GM21526 (cell line): ENCODE measurements around the gene OR2A1.
A peak's percentile ranks its signal among the peaks of the same experiment; 100 is the strongest.
"Not testable (repeated sequence)": the region's sequence is repeated elsewhere in the genome, so short reads cannot be mapped to it uniquely, and the experiment has no call there.

Experiments
- ATAC-seq: cut with Tn5 transposase; IDR thresholded peaks from one replicate; pipeline ENCODE4 v1.9.1; 2021; ENCODE audit warnings: moderate library complexity; ENCODE audit not compliant: unreplicated experiment, low FRiP score

The OR2A1 gene, protein sequence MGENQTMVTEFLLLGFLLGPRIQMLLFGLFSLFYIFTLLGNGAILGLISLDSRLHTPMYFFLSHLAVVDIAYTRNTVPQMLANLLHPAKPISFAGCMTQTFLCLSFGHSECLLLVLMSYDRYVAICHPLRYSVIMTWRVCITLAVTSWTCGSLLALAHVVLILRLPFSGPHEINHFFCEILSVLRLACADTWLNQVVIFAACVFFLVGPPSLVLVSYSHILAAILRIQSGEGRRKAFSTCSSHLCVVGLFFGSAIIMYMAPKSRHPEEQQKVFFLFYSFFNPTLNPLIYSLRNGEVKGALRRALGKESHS

DNA sequence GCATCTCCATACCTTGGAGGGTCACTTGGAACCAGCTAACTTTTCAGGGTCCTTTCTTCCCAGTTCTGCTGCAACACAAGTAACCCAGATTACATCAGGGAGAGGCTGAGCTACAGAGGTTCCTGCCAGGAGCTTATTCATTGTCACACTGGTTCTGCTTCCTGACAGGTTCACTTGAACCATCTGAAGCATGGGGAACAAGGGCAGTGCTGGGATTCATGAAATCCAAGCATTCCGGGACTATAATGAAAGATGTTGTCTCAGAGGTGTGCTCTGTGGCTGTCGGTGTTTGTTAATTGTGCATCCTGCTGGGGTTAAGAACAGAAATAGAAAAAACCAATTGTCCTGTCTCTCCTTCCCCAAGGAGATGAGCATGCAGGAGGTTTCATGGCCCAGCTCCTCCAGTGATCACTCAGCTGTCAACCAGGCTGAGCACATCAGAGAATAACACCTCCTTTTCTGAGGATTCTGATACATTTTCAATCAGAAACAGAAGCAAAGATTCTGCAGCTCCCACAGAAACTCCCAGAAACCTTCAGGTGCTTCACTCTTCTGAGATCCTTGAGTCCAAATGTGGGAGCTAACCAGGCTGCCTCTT, at the start of gene OR2A1:
TSS of gene OR2A1 (plus strand) at position 548 of the 598 bp plus-strand sequence. CDS start 5,706 bp downstream, outside the sequence.
- not testable (repeated sequence) for ATAC-seq

DNA sequence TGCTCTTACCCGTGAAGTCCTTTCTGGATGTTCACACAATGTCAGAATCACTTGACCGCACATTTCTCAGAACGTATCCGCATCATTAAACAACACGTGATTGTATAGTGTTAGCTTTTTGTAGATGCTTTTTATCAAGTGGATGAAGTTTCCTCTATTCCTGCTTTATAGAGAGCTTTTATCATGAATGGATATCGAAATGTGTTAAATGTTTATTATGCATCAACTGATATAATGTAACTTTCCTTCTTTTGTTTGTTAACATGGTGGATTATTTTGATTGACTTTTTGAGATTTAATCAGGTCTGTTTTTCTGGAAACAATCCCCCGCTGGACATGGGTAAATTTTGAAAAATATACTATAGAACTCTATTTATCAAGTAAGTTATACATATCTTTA, 47.5 kb upstream of the OR2A1 start, which contains the start of gene OR2A7:
TSS of gene OR2A7 (minus strand) at position 101 of the 400 bp plus-strand sequence. CDS start 5,164 bp downstream, outside the sequence.
- ATAC-seq: not testable (repeated sequence)

DNA sequence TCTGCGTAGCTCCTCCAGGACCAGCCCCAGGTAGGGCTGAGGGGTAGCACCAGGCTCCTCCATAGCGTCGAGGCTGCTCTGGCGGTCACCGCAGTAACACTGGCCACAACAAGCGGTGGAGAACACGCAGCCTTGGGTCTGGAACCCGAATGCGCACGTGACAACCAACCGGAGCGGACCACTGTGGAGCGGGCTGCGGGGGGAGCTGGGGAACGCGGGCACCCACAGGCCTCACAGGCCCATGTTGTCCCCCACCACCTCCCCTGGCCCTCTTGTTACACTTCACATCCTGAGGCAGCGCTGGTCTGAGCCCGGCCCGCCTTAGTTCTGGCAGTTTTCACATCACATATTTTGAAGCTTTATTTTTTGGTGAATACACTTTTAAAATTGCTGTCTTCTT, 43.0 kb upstream of the OR2A1 start, which contains the start of gene CTAGE8:
TSS of gene CTAGE8 (minus strand) at position 101 of the 400 bp plus-strand sequence. CDS start at position 63, 38 bp downstream.
- not testable (repeated sequence) for ATAC-seq

DNA sequence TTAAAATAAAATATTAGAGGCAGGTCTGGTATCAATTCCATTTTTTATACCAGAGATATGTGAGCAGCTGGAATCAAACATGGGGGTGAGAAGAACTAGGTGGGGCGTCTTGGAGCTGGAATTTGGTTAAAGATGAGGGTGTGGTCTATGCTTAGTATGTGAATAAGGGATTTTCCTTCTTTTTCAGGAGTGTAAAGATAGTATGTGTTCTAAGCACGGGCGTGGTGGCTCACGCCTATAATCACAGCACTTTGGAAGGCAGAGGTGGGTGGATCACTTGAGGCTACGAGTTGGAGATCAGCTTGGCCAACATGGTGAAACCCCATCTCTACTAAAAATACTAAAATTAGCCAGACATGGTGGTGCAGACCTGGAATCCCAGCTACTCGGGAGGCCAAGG, 36.9 kb upstream of the OR2A1 start:
- ATAC-seq: not testable (repeated sequence)

DNA sequence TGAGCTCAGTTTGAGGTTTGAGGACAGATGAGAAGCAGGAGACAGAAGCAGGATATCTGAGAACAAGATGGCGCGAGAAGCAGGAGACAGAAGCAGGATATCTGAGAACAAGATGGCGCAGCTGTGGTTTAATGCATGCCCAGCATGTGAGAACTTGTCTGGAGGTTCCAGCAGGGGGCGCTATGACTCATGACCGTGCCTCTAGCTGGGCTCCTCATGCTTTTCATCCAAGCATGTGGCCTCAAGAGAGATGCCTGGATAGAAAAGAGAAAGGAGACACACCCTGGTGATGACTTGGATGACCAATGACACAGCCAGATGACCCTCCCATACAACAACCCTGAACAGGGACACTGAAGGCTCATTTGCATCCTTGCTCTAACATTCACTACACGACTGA, 32.2 kb upstream of the OR2A1 start:
- ATAC-seq: not testable (repeated sequence)

DNA sequence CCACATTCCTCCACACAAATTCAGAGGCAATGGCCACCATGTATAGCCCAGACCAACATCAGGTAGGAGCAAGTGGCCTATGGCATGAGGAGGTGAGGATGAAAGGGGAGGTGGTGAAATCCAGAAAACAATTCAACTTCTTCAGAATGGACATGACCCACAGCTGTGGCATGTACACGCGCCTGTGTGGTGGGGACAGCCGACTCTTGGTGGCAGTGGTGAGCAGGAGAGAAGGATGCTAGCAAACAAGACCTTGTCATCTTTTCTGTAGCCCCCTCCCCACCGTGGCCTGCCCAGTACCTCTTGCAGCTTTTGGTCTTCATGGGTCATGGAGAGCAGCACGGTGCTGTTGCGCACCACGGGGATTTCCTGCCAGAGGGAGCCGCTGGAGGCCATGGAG, 30.2 kb upstream of the OR2A1 start:
- ATAC-seq: not testable (repeated sequence)

DNA sequence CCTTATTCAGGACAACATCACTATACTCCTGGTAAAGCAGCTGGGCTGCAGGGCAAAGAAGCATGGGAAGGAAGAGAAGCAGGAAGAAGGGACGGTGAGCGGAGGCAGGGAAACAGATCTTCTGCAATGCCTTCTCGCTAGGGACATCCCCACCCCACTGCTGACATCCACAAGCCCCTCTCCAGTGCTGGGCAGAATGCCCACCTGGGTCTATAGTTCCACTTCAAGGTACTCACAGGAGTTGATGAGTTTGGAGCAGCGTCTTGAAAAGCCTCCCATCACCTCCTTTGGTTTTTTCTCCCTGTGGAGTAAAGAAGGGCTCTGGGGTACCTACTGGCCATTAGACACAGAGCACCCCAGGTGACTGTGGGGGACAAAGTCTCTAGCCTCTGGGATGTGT, 29.7 kb upstream of the OR2A1 start:
- not testable (repeated sequence) for ATAC-seq

DNA sequence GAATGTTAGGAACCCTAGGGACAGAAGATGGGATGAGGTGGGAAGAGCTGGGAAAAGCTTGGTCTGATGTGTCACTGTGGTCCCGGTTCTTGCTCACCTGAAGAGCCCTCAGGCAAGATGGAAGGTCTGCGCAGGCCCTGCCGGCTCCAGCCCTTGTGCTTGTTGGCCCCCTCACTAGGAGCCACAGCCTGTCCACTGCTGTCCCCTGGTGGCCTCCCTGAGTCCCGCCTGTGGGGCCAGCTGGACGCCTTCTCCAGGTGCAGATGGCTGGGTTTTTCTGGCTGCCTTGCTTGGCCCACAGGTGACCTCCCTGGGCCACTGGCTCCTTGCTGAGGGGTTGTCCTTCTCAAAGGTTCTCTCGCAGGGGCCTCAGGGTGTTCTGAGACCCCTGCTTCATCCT, 28.5 kb upstream of the OR2A1 start:
- not testable (repeated sequence) for ATAC-seq

DNA sequence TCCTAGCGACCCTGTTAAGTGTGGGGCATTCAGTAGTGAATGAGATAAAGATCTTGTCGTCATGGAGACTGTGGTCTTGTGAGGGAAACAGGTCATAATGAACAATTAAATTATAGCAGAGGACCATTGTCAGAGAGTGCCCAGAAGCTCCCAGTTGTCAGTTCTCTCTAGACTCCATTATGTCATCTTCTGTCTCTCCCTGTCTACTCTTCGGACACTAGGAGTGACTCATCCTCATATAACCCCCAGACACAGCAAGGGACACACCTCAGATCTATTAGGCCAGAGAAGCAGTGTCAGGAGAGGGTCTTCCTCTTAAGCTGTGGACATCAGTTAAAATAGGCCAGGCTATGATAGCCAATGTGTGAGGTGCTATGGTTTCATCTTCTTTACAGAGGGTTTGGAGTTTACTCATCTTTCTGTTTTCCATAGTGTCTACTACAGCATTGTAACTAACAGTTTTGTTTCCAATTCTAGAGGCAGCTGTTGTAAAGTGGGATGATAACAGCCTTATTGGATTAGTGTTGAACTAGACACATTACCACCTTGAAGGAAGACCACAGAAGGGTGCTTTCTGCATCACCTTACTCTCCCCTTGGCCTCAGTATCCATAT, 24.9 kb upstream of the OR2A1 start:
- not testable (repeated sequence) for ATAC-seq

DNA sequence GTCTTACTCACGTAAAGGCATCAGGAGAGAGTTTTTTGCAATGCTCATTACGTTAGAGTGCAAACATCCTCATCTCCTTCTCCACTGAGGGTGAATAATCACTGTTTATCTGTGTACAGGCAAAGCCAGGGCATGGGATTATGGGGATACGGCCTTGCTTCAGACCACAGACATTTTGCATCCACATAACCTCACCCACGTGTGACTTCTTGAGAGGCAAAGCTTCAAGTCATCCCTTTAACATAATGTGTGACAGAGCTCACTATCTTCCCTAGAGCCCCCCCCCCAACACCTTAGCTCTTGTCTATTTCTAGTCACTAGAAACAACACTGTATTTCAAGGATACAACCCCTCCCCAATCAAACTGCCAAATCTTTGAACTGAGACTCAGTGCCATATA, 20.6 kb upstream of the OR2A1 start:
- not testable (repeated sequence) for ATAC-seq

DNA sequence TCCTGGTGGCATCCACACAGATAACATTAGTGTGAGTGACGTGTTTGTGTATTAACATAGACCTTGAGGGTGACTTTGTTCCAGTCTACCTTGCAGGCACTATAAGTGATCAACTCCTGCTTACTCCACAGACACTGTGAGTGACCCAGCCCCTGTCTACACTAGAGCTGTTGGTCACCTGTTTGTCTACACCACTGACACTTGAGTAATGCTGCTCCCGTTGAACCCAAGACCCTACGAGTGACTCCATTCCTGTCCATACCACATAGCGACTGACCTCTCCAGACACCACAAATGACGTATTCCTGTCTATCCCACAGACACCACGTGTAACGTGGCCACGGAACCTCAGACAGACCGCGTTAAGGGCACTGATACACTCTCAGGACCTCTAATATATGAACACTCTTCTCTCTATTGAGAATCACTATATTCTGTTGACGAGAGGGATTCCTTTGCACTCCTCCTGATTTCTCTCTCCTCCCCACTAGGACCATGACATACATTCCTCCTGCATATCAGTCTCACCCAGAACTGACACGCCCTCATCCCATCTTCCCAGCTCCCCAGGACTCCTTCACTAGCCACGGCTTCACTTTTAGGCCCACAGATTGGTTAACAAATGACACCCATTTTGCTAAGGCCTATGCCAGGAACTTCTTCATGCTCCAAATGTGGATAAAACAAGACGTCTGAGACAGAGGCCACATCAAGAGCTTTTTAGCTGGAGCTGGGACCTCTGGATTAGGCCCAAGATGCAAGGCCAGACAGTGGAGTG, 19.6 kb upstream of the OR2A1 start:
- ATAC-seq: not testable (repeated sequence)

DNA sequence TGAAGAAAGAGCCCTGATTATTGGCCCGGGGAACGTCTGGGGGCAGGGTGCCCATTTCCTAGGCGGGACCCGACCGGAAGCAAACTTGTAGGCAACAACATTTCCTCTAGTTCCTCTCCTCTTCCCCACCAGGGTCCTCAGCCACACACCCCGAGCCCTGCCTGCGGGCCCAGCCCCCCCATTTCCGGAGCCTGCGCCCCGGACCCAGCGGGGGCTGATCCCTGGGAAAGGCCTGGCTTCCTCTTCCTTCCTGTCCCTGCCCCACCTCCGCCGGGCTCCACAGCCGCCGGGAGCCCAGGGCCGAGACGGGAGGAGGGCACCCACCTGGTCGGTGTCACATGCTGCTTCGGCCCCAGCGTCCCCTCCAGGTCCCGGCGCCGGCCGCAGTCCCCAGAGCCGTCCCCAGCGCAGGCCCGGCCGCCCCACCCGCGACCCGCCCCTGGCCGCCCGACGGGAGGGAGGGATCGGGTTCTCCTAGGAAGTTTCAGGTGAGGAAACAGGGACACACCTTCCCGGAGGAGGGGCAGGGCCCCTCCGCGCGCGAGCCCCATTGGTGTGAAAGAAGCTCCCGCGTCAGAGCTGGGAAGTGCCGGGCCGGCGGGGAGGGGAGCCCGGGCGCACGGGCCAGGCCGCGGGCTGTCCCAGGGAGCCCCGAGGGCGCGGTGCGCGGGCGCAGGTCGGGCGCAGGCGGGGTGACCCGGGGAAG, 18.3 kb upstream of the OR2A1 start:
- peak; percentile 86 for ATAC-seq

DNA sequence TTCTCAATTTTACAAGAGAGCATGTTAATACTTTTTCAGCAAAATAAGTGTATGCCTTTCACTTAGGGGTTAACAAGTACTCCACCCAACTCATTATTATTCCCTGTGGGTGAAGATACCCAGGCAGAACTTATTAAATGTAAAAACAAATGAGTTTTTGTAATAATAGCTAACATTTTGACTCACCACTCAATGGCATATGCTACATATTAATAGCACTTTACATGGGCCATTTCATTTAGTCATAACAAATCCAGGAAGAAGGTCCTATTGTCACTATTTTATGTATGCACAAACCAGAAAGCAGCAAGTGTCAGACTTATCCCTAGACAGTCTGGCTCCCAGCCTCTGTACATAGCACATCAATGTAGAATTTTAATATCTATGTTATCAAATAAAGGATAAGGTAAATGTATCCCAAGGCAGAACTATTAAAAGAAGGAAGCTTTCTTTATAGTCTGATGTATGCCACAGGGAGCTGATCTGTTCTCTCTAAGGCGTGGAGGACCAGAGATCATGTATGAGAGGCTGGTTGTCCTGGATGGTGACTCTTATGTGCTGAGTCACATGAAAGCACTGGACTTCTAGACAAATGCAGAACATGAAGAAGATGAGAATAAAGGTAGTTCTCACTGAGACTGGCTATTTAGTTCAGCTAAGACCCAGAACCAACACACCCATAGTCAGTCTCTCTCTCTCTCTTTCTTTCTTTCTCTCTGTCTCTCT, 9.5 kb upstream of the OR2A1 start:
- not testable (repeated sequence) for ATAC-seq

DNA sequence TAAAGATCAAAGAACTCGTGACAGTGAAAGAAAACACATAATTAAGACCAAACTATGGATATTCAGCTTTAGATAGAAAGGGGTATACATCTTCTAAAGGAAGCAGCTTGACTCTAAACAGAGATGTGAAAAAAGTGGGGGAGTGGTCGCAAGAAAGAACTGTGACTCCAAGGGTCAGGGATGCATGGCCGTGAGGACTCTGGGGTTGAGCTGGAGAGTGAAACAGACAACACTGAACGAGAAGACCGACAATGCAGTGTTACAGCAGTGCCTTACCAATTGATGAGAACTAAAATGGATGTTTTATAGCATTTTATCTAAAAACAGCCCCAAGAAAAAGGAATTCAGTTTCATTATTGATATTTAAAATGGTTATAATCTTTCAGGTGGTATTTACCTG, 8.6 kb upstream of the OR2A1 start:
- ATAC-seq: not testable (repeated sequence)

DNA sequence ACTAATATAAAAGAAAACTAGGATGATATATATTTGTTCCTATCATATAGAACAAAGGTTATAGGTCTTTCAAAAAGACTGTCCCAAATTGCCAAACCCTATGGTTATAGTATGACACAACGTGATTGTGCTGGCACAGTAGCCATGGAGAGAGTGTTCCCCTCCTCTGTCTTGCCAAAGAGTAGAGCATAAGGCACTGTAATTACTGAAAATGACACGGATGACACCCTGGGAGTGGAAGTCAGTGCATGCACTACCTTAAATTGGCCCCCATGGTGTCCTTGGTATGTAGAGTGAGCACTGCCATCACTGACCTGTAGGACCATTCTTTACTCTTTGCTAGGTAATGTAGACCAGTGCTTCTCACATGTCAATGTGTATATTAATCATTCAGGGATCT, 7.1 kb upstream of the OR2A1 start:
- not testable (repeated sequence) for ATAC-seq

DNA sequence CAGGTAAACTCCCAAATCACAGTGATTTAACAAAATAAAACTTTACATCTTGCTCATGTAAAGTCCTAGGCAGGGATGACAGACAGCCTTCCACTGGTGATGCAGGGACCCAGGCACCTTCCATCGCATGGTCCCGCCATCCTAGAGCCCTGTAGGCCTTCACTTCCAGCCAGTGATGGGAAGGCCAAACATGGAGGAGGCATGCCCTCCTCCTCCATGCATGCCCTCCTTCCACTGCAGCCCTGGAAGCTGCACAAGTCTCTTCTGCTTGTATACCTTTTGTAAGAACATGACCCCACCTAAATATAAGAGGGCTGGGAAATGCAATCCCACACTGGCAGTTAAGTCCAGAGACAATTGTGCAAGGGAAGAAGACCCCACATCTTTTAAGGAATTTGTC, 2.5 kb upstream of the OR2A1 start:
- not testable (repeated sequence) for ATAC-seq

DNA sequence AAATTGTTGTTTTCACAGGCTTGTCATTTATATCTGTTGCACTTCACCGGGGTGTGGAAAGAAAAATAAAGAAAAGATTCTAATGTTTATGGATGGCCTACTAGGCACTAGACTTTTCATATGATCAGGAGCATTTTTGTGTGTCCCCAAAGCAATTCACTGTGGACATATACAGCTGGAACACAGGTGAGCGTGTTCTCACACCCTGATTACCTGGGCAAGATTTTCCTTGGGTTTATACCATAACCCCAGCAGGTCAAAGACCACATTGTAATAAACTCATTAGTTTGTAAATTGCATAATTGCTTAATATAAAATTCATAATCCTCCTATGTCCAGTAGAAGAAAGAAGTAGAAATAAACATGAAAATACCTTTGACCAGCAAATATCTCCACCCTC, 1.0 kb upstream of the OR2A1 start:
- ATAC-seq: not testable (repeated sequence)

DNA sequence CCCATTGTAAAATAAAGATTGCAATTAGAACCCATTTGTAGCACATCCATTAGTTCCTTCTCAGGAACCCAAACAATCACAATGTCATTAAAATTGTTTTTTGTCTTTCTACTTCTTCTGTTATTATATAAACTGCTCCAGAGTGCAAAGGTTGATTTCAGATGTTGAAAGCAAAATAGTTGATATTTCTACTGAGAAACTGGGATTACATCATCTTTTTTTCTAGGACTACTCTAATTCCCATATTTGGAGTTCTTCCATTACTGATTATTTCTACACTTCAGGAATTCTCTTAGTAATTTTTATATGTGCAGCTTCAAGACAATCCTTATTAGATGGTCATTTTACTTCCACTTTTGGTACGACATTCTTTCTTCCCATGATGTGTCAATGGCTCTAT, 5.3 kb downstream of the OR2A1 start:
- ATAC-seq: not testable (repeated sequence)

DNA sequence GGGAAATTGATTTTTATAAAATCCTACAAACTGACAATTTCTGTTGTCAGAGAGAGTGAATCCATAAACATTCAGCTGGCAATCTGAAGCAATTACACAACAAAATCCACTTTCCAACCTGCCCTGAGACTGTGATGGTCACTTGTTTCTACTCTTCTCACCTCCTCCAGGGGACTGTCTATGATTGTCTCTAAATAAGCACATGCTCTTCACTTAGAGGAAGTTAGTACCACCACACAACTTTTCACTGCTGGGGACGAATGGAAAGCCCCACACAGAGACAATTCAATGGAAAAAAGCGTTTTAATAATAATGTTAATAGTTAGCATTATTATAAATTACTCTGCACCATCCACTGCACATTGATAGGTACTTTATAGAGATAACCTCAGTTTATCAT, 7.3 kb downstream of the OR2A1 start:
- ATAC-seq: not testable (repeated sequence)
